Activated CD8-positive, alpha-beta T cell treated with anti-CD3 and anti-CD28 coated beads for 36 hours (primary cell): ENCODE measurements around the gene PIGS. TPM values are rescaled to one million over a fixed set of nuclear protein-coding genes. Genes with fewer than 3 reads are reported as not detected.

Source experiments
- ATAC-seq: fragments of 200-7000 bp; cut with Tn5 transposase; one replicate; pipeline ENCODE4 v1.10.0; 2021; ENCODE audit warnings: mild to moderate bottlenecking, moderate library complexity
- CTCF ChIA-PET: fragments of 350-600 bp; sonication (Branson Sonifier 250); formaldehyde crosslinking; loops from one replicate; lab custom pipeline; 2021; ENCODE audit warnings: antibody characterized with exemption; lab: Charles Lee
- POLR2A ChIA-PET: fragments of 350-600 bp; sonication (Branson Sonifier 250); formaldehyde crosslinking; loops from one replicate; lab custom pipeline; 2021; ENCODE audit warnings: antibody characterized with exemption; lab: Charles Lee
- DNase-seq: peaks from one replicate; pipeline ENCODE4 v3.0.0-alpha.2; 2020
- H3K27ac Mint-ChIP-seq: one replicate; pipeline ENCODE4 v1.8.0; 2021; ENCODE audit warnings: mild to moderate bottlenecking, mixed read lengths
- H3K27me3 Mint-ChIP-seq: one replicate; pipeline ENCODE4 v1.8.0; 2021; ENCODE audit warnings: mixed read lengths
- H3K36me3 Mint-ChIP-seq: one replicate; pipeline ENCODE4 v1.8.0; 2021; ENCODE audit warnings: low read depth, mixed read lengths
- H3K4me1 Mint-ChIP-seq: one replicate; pipeline ENCODE4 v1.8.0; 2021; ENCODE audit warnings: low read depth, mixed read lengths
- H3K4me3 Mint-ChIP-seq: one replicate; pipeline ENCODE4 v1.8.0; 2021; ENCODE audit warnings: mild to moderate bottlenecking, moderate library complexity, mixed read lengths
- H3K9me3 Mint-ChIP-seq: one replicate; pipeline ENCODE4 v1.8.0; 2021; ENCODE audit warnings: mixed read lengths
- intact Hi-C: fragments of 100-400 bp; cut with micrococcal nuclease; formaldehyde crosslinking; loops from one replicate; pipeline ENCODE4 v1.10.0; 2022
- total RNA-seq, 2 experiments: library from RNA; stranded (reverse); gene quantifications; one replicate each; pipeline ENCODE4 v1.2.3, GENCODE V29; 2021
- TF ChIP-seq, protein P1 (sequence below): fragments of 200-600 bp; IDR thresholded peaks from one replicate; pipeline ENCODE4 v1.8.0; 2022; ENCODE audit warnings: antibody characterized with exemption, mild to moderate bottlenecking

Gene PIGS
- total RNA-seq, 2 experiments from 2014 or later = 33.8 to 36.9 TPM

DNA sequence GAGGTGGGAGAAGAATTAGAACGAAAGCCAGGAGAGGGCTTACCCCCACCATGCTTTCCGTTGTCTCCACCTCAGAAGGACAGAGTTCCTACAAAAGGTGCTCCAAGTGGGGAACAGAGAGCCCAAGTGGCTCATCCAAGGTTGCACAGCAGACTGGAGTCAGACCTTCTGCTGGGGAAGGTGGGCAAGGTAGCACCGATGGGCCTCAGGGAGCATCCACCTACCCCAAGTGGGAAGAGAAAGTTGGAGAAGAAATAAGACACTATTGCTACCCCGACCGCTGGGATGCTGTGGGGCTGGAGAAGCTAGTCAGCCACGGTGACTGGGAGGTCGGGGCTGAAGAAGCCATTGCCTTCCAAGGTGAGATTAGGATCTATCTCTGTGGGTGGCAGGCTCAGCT, 40.4 kb downstream of the PIGS start:
- CTCF ChIA-PET = interaction anchor here (1.3 to 2.0 kb wide), 3 partner anchors 10 to 115 kb away, joined by 4 to 7 read pairs (median 6); no protein-coding TSS in a partner anchor
- H3K4me1 Mint-ChIP-seq = no peaks in the 10 kb centered on the region
- H3K27ac Mint-ChIP-seq = no peak overlapping the region
- ATAC-seq = no peak
- no peaks in the 10 kb centered on the region for H3K36me3 Mint-ChIP-seq
- H3K9me3 Mint-ChIP-seq = no peaks in the 10 kb centered on the region
- TF ChIP-seq, protein P1, sequence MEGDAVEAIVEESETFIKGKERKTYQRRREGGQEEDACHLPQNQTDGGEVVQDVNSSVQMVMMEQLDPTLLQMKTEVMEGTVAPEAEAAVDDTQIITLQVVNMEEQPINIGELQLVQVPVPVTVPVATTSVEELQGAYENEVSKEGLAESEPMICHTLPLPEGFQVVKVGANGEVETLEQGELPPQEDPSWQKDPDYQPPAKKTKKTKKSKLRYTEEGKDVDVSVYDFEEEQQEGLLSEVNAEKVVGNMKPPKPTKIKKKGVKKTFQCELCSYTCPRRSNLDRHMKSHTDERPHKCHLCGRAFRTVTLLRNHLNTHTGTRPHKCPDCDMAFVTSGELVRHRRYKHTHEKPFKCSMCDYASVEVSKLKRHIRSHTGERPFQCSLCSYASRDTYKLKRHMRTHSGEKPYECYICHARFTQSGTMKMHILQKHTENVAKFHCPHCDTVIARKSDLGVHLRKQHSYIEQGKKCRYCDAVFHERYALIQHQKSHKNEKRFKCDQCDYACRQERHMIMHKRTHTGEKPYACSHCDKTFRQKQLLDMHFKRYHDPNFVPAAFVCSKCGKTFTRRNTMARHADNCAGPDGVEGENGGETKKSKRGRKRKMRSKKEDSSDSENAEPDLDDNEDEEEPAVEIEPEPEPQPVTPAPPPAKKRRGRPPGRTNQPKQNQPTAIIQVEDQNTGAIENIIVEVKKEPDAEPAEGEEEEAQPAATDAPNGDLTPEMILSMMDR = no peak
- POLR2A ChIA-PET = no interaction called here
- H3K4me3 Mint-ChIP-seq = no peak overlapping the region
- intact Hi-C loops = no loop called here
- no peak for DNase-seq
- no peaks in the 10 kb centered on the region for H3K27me3 Mint-ChIP-seq

- H3K27me3 Mint-ChIP-seq = no peaks in the 10 kb centered on the region
- ATAC-seq (no peak), DNase-seq (no peak)
- H3K27ac Mint-ChIP-seq = no peak overlapping the region
- H3K9me3 Mint-ChIP-seq = no peaks in the 10 kb centered on the region
- ChIA-PET CTCF (interaction anchor here (2.6 kb wide), 1 partner anchor 10 kb away, joined by 7 read pairs; no protein-coding TSS in a partner anchor), POLR2A (no interaction called here)
- TF ChIP-seq, protein P1 = no peak
- H3K4me1 Mint-ChIP-seq = no peaks in the 10 kb centered on the region
- H3K4me3 Mint-ChIP-seq = no peak overlapping the region
- intact Hi-C loops = no loop called here
- H3K36me3 Mint-ChIP-seq = no peaks in the 10 kb centered on the region
These were observed 41.1 kb downstream of the PIGS start for GRCh38 chr17:28530250-28530649.

DNA sequence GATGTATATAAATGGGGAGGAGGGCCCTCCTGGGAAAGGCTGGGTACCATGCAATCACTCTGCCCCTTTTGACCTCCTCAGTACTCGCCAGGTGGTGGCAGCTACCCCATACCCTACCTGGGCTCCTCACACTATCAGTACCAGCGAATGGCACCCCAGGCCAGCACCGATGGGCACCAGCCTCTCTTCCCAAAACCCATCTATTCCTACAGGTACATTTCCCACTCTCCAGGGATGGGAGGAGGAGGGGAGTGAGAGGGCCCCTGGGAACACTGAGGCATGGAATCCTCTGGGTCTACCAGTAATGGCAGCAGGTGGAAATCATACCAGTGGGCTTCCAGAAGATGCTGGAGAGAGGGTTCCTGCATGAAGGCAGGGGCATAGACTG, 42.3 kb downstream of the PIGS start:
- no peak overlapping the region for H3K27ac Mint-ChIP-seq
- H3K4me1 Mint-ChIP-seq = no peaks in the 10 kb centered on the region
- no peaks in the 10 kb centered on the region for H3K36me3 Mint-ChIP-seq
- no peak for DNase-seq
- H3K27me3 Mint-ChIP-seq = no peaks in the 10 kb centered on the region
- intact Hi-C loops = no loop called here
- H3K4me3 Mint-ChIP-seq = no peak overlapping the region
- no peaks in the 10 kb centered on the region for H3K9me3 Mint-ChIP-seq
- CTCF ChIA-PET = interaction anchor here (0.8 to 2.6 kb wide), 2 partner anchors 11 to 18 kb away, joined by 5 to 7 read pairs; no protein-coding TSS in a partner anchor
- no peak for ATAC-seq
- TF ChIP-seq, protein P1 = no peak
- POLR2A ChIA-PET = no interaction called here

- Mint-ChIP-seq H3K27me3 (no peaks in the 10 kb centered on the region), H3K27ac (no peak overlapping the region), H3K36me3 (no peaks in the 10 kb centered on the region), H3K9me3 (no peaks in the 10 kb centered on the region), H3K4me1 (no peaks in the 10 kb centered on the region), H3K4me3 (no peak overlapping the region)
- intact Hi-C loops = no loop called here
- DNase-seq (no peak), ATAC-seq (no peak)
- ChIA-PET POLR2A (no interaction called here), CTCF (interaction anchor here (0.8 to 2.6 kb wide), 2 partner anchors 12 to 19 kb away, joined by 5 to 7 read pairs; no protein-coding TSS in a partner anchor)
- TF ChIP-seq, protein P1 = no peak
These were observed 42.9 kb downstream of the PIGS start for GRCh38 chr17:28528327-28529012.

DNA sequence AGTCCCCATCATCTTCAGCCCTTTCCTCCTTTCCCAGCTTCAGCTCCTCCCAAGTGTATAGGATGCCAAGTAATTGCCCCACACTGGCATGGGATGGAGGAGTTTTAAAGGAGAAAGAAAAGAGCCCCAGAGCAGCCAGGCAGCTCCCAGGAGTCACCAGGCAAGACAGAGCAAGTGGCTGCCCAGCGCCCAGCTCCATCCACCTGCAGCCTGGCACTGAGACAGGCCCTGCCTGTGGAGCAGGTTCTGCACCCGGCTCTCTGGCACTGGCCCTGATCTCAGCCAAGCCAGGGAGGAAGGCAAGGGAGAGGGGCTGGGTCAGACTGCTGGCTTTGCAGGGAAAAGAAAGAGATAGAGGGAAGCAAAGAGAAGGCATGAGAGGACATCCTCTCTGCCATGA, 43.5 kb downstream of the PIGS start:
- H3K4me1 Mint-ChIP-seq = no peaks in the 10 kb centered on the region
- DNase-seq (no peak), ATAC-seq (no peak)
- H3K27ac Mint-ChIP-seq = no peak overlapping the region
- POLR2A ChIA-PET = interaction anchor here (0.6 kb wide), 1 partner anchor 13 kb away, joined by 4 read pairs; no protein-coding TSS in a partner anchor
- H3K36me3 Mint-ChIP-seq = no peaks in the 10 kb centered on the region
- no peak overlapping the region for H3K4me3 Mint-ChIP-seq
- CTCF ChIA-PET = interaction anchor here (0.8 to 2.6 kb wide), 2 partner anchors 13 to 20 kb away, joined by 5 to 7 read pairs; no protein-coding TSS in a partner anchor
- intact Hi-C loops = no loop called here
- no peaks in the 10 kb centered on the region for H3K27me3 Mint-ChIP-seq
- TF ChIP-seq, protein P1 = no peak
- H3K9me3 Mint-ChIP-seq = no peaks in the 10 kb centered on the region
